Measurements from ENCODE around the gene APBA2. TPM values are rescaled to one million over a fixed set of nuclear protein-coding genes. Genes with fewer than 3 reads are reported as not detected.
"Not testable (repeated sequence)": the region's sequence is repeated elsewhere in the genome, so short reads cannot be mapped to it uniquely, and the experiment has no call there.

The APBA2 gene
- total and polyA plus RNA-seq, 12 donors, result 0.16 to 0.85 (median 0.46) TPM

DNA sequence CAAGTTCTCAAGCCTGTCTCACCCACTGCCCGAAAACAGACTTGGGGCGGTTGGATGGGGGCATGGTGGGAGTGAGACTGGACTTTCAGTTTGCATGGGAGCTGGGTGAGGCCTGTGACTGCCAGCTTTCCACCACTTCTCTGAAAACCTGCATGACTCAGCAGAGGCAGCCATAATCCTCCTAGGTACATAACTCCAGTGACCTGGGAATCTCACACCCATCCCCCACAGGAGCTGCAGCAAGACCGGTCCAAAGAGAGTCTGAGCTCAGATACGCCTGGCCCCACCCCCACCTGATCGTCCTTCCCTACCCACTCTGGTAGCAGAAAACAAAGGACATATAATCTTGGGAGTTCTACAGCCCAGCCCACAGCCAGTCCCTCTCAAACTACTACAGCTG is 276.6 kb downstream of the APBA2 start:
- intact Hi-C loops (cut with DNase I), result no loop called here
- H3K9me3 ChIP-seq, result peaks cover 0 to 36% (median 0%) of the 10 kb centered on the region in 11 donors
- 87 to 88% methylated on average over 5 of the region's 5 CpGs for WGBS, 2 donors

GRCh38 chr15:29167122-29167521 is 281.3 kb downstream of the APBA2 start:
- ATAC-seq; intact Hi-C loops (cut with DNase I); DNase-seq; H3K36me3 ChIP-seq; H3K27ac ChIP-seq; H3K4me3 ChIP-seq; H3K4me1 ChIP-seq; H3K27me3 ChIP-seq: not testable (repeated sequence)
- WGBS, 2 donors, result 84 to 91% methylated on average over 2 of the region's 2 CpGs
- peaks cover 0 to 18% (median 0%) of the 10 kb centered on the region in 11 donors for H3K9me3 ChIP-seq

More for the DNA sequence above, 276.6 kb downstream of the APBA2 start:
- Histone ChIP-seq H3K4me1 (no peaks in the 10 kb centered on the region), H3K27ac (no peak overlapping the region), H3K27me3 (peaks cover 0 to 5% (median 0%) of the 10 kb centered on the region in 7 donors), H3K4me3 (no peak overlapping the region), H3K36me3 (no peaks in the 10 kb centered on the region)
- TF ChIP-seq, protein P1, sequence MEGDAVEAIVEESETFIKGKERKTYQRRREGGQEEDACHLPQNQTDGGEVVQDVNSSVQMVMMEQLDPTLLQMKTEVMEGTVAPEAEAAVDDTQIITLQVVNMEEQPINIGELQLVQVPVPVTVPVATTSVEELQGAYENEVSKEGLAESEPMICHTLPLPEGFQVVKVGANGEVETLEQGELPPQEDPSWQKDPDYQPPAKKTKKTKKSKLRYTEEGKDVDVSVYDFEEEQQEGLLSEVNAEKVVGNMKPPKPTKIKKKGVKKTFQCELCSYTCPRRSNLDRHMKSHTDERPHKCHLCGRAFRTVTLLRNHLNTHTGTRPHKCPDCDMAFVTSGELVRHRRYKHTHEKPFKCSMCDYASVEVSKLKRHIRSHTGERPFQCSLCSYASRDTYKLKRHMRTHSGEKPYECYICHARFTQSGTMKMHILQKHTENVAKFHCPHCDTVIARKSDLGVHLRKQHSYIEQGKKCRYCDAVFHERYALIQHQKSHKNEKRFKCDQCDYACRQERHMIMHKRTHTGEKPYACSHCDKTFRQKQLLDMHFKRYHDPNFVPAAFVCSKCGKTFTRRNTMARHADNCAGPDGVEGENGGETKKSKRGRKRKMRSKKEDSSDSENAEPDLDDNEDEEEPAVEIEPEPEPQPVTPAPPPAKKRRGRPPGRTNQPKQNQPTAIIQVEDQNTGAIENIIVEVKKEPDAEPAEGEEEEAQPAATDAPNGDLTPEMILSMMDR (IDR thresholded peaks at IDR 0.05), result no peak
- DNase-seq, result no peak
- ATAC-seq, result no peak

Other genes with a start within 250 kb of the APBA2 start
- gene GOLGA8M, start 173.6 kb upstream of the APBA2 start, total RNA-seq, result 1 to 10 TPM; 1.1 to 2.5 (median 1.6) TPM
- gene GOLGA8M, start 173.6 kb upstream of the APBA2 start, polyA plus RNA-seq, result 1 to 10 TPM in 1 of 2 donors, under 1 TPM in 1; 0.16 to 1.4 TPM
- gene GOLGA6L7, start 37.3 kb upstream of the APBA2 start, total RNA-seq, result not detected
- gene GOLGA6L7, start 37.3 kb upstream of the APBA2 start, polyA plus RNA-seq, result not detected

Data from heart right ventricle (tissue), 16 donors.